HG03571 (cell line): Measurements from ENCODE around the gene SYNE2.

Experiments used
- ATAC-seq: cut with Tn5 transposase; IDR thresholded peaks from one replicate; pipeline ENCODE4 v1.9.1; 2021; ENCODE audit not compliant: unreplicated experiment

SYNE2 gene

DNA sequence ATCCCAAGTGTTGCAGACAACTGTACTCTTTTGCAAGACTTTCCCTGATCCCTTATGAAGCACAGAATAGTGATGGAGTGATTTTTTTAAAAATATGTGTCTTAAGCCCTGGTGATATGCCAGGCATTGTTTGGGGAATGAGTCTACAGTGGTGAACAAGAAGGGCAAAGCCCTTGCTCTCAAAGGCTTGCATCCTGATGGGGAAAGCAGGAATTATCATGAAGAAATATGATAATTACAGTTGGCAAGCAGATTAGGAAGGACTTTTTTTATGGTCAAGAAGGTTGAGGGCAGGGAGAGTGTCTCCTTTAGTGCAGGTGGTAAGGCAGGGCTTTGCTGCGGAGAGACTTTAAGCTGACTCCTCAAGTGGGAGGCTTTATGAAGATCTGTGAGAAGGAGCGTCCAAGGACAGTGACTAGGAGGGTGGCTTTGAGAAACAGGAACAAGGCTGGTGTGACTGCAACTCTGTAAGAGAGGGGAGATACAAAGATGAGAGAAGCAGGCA is 100.2 kb downstream of the SYNE2 start:
- no peak for ATAC-seq

DNA sequence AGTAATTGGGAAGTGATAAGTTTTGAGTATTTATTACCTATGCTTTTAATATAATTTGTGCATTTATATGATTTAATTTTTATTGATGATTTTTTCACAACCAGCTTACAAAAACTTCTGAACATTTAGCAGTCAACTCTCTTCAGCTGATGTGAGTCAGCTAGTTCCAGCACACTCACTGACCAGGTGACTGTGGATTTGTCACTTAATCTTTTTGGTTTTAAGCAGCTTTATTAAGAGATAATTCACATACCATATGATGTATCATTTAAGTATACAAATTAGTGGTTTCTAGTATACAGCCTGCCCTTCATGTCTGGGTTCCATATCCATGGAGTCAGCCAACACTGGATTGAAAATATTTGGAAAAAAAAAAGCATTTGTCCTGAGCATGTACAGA is 103.5 kb downstream of the SYNE2 start:
- no peak for ATAC-seq

GRCh38 chr14:63960926-63961567 is 108.2 kb downstream of the SYNE2 start:
- no peak for ATAC-seq

DNA sequence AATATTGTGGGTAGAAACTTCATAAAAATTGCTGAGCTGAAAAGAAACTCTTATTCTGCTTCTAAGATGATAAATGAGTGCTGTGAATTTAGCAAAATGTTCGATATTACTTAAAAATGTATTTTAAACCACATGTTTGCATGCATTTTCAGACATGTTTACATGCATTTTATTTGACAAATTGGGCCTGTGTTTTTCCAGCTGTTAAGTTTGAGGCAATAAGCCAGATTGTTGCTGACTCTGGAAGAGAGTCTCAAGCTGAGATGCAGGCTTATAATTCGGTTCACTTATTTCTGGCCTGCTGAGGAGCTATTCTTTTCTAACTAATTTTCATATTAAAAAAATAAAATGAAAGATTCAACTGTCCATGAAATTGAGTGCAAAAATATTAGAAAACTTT is 110.1 kb downstream of the SYNE2 start:
- no peak for ATAC-seq

- no peak for ATAC-seq
Measured at GRCh38 chr14:63963439-63963838, 110.6 kb downstream of the SYNE2 start.

DNA sequence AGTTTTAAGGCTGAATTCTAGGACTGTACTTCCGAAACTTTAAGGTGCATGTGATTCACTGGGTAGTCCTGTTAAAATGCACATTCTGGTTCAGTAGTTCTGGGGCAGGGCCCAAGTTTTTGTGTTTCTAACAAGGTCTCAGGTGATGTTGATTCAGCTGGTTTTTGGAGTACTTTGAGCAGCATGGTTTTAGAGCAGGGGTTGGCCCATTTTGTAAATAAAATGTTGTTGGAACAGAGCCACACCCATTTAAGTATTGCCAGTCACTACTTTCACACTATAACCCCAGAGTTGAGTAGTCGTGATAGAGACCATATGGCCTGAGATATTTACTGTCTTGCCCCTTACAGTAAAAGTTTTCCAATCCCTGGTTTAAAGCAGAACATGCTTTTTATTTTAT is 111.3 kb downstream of the SYNE2 start:
- ATAC-seq: no peak

DNA sequence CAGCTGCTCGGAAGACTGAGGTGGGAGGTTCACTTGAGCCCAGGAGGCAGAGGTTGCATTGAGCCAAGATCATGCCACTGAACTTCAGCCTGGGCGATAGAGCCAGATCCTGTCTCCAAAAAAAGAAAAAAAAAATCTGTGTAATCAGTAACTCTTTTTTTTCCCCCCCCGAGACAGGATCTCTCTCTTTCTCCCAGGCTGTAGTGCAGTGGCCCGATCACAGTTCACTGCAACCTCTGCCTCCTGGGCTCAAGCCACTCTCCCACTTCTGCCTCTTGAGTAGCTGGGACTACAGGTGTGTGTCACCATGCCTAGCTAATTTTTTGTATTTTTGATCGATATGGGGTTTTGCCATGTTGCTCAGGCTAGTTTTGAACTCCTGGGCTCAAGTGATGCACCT is 113.6 kb downstream of the SYNE2 start:
- ATAC-seq: no peak

GRCh38 chr14:63972323-63972932 is 119.6 kb downstream of the SYNE2 start:
- ATAC-seq: no peak

- no peak for ATAC-seq
Measured at GRCh38 chr14:63974176-63974575, 121.4 kb downstream of the SYNE2 start.

DNA sequence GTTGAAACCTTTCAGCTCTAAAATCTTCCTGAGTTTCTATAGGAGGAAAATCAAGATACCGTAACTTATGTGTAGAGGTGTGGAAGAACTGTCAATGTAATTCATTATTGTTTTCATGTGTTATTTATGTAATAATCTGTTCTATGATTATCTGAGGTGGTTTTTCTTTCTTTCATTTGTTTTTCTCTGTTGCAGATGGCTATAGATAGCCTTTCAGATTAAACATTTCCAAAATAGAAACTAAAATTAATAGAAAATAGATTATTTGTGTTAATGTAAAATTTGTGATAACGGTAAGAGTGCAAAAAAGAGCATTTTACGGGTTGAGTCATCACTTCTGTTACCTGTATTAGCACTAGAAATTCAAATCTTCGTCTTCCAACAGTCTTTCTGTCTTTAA is 128.8 kb downstream of the SYNE2 start:
- peak; percentile 53 for ATAC-seq

- no peak for ATAC-seq
Measured at GRCh38 chr14:63982156-63982555, 129.4 kb downstream of the SYNE2 start.

GRCh38 chr14:63982629-63983028 is 129.8 kb downstream of the SYNE2 start:
- no peak for ATAC-seq

- ATAC-seq: no peak
Measured at GRCh38 chr14:63986789-63987533, 134.2 kb downstream of the SYNE2 start.

- ATAC-seq: no peak
Measured at GRCh38 chr14:63988579-63988978, 135.8 kb downstream of the SYNE2 start.

DNA sequence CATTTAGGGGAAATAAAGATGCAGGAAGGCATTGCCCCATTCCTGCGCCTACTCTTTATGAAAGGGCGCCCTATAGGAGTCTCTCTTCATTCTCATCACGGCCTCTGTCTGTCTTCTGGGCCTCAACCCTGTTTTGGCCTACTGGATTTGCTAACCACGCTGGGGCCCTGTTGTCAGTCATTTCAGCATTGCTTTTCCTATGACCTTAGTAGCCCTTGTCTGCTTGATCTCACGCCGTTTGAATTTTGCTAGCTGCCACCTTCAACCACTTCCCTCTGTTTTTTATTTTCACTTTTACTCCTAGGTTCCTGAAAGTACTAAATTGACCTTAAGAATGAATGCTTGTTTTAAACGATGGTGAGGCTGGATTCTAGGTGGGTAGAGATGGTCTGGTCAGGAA is 139.0 kb downstream of the SYNE2 start:
- ATAC-seq: no peak

DNA sequence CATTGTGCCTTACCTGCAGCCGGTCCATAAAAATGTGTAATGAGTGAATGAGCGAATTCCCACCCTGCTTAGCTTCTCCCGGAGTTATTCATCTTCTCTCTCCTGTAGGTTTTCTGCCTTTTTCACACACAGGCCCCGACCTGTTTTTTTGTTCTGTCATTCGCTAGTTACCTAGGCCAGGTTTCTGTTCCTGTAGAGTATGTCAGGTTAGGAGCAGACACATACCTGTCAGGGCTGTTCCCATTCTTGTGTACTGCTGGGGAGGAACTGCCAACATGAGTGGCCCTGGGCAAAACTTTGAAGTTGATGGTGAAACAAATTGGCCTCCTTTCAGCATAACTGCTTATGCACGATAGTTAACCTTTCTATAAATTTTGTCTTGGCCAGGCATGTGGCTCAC is 140.1 kb downstream of the SYNE2 start:
- ATAC-seq: no peak

DNA sequence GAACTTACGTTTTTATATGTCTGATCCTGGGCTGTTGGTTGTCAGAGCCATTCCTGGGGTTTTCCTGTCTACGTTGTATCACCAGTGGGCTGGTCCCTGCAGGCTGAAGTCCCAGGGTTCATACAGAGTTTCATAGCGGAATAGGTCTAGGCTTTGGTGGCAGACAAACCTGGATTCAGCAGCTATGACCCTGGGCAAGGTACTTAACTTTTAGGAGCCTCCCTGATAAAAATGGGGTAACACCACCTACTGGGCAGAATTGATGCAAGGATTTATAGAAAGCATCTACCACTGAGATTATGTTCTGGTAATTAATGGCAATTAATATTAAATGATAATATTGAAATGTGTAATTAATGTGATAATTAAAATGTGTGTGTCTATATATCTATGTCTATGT is 141.2 kb downstream of the SYNE2 start:
- ATAC-seq: no peak

GRCh38 chr14:63995285-63995684 is 142.5 kb downstream of the SYNE2 start:
- no peak for ATAC-seq

- no peak for ATAC-seq
Measured at GRCh38 chr14:63996016-63996415, 143.2 kb downstream of the SYNE2 start.

GRCh38 chr14:63996625-63997220 is 143.9 kb downstream of the SYNE2 start:
- ATAC-seq: no peak

GRCh38 chr14:64000749-64001148 is 147.9 kb downstream of the SYNE2 start:
- no peak for ATAC-seq

DNA sequence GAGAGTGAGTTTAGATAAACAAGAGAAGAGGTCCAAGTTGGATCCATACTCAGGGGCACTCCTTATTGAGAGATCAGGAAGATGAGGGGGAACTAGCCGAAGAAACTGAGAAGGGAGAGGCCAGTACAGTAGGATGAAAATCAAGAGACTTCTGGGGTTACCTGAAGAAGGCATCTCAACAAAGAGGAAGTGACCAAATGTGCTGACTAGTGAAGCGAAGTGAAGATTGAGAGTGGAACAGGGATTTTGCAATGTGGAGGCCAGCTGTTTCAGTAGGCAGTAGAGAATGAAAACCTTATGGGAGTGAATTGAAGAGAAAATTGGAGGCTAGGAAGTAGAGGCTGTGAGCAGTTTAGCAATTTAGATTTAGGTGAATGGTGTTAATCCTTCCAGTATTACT is 153.0 kb downstream of the SYNE2 start:
- no peak for ATAC-seq
